GM19397 (cell line): Measurements from ENCODE around the gene GALNT9.
"Not testable (repeated sequence)": the region's sequence is repeated elsewhere in the genome, so short reads cannot be mapped to it uniquely, and the experiment has no call there.

Experiments
- ATAC-seq: cut with Tn5 transposase; IDR thresholded peaks from one replicate; pipeline ENCODE4 v1.9.1; 2021; ENCODE audit warnings: mild to moderate bottlenecking, moderate library complexity; ENCODE audit not compliant: unreplicated experiment

Gene GALNT9

GRCh38 chr12:132150780-132151144 is 178.6 kb downstream of the GALNT9 start:
- ATAC-seq: no peak

DNA sequence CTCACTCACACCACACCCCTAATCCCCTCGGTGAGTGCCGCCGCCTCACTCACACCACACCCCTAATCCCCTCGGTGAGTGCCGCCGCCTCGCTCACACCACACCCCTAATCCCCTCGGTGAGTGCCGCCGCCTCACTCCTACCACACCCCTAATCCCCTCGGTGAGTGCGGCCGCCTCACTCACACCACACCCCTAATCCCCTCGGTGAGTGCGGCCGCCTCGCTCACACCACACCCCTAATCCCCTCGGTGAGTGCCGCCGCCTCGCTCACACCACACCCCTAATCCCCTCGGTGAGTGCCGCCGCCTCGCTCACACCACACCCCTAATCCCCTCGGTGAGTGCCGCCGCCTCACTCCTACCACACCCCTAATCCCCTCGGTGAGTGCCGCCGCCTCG is 179.9 kb downstream of the GALNT9 start:
- not testable (repeated sequence) for ATAC-seq

DNA sequence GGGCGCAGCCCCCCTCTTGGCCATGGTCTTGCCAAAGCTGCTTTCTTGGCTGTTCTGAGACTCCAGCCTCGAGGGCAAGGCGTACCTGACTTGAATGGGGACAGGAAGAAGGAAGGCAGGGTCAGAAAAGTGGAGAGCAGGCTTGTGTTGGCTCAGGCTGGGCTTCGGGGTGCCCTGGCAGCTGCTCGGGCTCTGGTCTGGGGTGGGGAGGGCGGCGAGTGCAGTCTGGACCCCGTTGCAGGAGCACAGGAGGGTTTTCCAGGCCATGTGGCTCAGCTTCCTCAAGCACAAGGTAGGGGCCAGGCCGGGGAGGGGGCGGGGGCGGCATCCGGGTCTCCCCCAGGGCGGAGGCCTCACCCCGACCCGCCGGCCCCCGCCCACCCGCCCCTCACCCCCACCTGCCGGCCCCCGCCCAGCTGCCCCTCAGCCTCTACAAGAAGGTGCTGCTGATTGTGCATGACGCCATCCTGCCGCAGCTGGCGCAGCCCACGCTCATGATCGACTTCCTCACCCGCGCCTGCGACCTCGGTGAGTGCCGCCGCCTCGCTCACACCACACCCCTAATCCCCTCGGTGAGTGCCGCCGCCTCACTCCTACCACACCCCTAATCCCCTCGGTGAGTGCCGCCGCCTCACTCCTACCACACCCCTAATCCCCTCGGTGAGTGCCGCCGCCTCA is 180.9 kb downstream of the GALNT9 start:
- ATAC-seq: no peak

- no peak for ATAC-seq
Measured at GRCh38 chr12:132147423-132148367, 181.7 kb downstream of the GALNT9 start.

DNA sequence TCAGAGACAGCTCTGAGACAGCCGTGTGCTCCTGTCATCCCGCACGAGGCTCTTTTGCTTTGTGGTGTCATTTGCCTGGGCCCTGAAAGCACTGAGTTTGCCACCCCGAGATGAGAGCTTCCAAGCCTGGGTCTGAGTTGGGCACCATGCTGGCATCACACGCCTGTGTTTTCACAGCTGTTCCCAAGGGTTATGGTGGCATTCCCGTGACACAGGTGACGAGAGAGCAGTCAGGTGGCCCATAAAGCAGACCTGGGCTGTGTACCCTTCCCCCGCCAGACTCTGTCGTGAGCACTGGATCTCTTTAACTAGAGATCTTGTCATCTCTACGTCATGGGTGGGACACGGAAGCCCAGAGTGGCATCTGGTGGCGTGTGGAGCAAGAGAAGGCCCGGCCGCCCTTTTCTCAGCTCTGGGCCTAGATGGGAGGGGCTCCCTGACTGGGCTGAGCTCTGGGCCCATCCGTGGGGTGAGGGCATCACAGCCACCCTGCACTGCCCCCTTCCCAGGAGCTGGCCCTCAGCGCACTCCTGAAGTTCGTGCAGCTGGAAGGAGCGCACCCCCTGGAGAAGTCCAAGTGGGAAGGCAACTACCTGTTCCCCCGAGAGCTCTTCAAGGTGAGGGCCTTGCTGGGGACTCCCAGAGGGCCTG is 182.5 kb downstream of the GALNT9 start:
- no peak for ATAC-seq
